ENCODE results near the gene PCBP3.

The PCBP3 gene

DNA sequence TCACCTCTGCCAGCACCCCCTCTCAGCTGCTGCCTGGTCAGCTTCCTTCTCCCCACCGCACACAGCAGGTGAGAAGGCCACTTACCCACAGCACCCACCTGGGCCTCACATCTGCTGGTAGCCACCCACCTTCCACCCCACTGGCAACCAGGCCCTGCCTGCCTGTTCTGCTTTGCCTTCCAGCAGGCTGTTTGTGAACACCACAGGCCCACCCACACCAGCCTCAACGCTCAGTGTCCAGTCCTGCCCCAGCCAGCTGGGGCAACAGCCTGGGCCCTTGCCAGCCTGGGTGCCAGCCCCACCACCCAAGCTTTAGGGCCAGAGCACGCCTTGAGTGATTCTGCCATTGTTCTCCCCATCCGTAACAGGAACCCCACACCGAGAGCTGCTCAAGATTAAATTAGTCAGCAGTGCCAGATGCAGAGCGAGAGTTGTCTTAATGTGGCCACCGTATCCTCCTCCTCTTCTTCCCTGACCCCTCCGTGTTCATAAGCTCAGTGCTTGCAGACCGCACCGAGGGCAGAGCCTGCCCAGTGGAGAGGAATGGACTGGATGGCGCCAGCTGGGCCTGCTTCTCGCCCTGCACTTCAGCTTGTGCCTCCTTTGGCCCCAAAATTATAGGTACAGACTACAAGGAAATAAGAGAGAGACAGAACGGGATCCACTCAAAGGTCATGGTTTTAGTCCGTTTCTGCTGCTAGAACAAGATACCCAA lies 217.8 kb downstream of the PCBP3 start:
- DNase-seq (ENCODE audit: low spot score): no peak

DNA sequence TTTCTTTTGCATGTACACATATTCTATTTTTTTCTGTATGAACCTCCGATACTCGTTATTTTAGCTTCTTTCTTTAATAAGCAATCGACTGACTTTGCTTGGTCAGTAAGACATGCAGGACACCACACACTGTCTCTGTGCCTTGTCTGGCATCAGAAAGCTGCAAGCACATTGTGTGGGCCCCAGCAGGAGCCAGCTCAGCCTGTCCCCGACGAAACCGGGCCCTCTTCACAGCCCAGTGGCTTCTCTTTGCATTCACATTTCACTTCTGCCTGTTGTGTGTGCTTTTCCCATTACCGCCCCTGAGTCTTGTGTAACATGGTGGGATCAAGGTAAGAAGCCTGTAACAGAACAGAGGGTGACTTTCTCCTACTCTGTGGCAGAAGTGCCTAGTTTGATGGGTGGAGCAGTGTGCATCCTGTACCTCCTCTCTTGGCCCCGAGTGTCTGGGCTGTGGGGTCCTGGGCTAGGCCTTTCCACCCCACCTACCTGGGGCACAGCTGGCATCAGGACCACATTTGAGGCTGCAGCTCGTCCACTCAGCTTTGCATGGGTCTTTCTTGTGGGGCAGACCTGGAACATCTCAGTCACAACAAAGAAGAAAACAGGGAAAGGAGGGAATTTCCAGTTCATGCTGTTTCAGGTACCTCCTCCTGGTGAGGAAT lies 219.2 kb downstream of the PCBP3 start:
- no peak for DNase-seq (ENCODE audit: low spot score)

DNA sequence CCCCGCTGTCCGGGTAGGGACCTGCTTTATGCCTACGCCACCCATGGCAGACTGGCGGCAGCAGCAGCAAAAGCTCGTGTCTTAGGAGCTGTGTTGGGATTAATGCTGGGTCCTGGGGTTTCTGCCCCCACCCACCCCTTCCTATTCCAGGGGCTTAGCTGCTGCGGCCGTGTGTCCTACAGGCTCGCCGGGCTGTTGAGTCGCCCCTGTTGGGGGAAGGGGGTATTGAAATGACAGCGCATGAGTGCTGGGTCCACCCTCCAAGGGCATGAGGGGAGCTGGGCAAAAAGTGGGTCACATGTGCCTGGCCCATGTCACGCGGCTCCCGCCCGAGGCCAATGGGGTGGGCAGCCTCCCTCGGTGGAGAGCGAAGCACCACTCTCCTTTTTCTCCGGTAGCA lies 219.7 kb downstream of the PCBP3 start:
- DNase-seq (ENCODE audit: low spot score): no peak

- DNase-seq (ENCODE audit: low spot score): no peak
Observed at GRCh38 chr21:45863751-45864150, 220.2 kb downstream of the PCBP3 start.

DNA sequence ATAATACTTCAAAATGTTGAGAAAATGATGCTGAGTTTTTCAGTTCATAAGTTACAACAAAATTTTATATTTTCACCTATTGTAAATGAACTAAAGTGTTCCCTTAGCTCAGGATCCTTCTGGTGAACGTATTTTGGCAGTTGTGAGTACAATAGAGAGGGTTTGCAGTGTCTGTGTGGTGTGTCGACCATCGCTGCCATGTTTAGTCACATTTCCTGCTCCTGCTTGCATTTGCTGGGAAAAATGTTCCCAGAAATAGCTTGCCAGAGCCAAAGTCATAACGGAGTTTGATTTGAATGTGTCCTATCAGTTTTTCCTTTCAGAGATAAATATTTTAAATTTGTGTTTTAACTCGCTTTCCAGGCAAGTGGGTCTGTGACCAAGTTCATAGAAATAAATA lies 220.9 kb downstream of the PCBP3 start:
- DNase-seq (ENCODE audit: low spot score): no peak

DNA sequence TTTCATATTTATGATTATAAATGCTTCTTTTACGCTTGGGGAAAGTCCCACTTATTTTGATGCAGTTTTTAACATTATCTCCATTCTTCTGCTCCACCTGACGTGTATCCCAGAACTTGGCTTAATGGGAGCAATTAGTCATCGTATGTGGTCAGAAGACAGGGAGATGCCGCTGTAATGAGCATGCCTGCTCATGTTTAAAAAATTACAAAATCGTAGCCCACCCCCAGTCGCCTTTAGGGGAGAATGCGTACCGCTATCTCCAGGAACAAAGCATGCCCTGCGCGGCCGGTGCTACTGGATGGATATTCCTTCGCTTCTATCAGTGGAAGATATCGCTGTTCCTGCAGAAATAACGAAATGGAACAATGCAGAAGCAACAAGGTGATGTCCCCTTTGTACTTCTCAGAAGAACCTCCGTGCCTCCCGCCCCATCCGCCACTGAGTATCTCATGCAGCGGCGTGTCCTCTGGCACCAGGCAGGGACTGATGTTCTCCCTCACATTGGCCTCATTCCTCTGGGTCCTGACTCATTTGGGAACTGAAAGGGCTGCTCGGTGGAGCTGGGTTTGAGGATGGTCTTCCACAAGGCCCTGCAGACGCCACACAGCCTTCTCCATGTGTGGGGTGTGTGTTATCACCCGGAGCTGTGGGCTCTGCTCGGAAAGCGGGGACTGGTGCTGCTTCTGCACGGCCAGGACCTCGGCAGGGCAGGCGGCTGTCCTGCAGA lies 221.7 kb downstream of the PCBP3 start:
- DNase-seq (ENCODE audit: low spot score): peak; percentile 82

- no peak for DNase-seq (ENCODE audit: low spot score)
Observed at GRCh38 chr21:45866551-45866950, 223.0 kb downstream of the PCBP3 start.

- no peak for DNase-seq (ENCODE audit: low spot score)
Observed at GRCh38 chr21:45867041-45867666, 223.6 kb downstream of the PCBP3 start.

DNA sequence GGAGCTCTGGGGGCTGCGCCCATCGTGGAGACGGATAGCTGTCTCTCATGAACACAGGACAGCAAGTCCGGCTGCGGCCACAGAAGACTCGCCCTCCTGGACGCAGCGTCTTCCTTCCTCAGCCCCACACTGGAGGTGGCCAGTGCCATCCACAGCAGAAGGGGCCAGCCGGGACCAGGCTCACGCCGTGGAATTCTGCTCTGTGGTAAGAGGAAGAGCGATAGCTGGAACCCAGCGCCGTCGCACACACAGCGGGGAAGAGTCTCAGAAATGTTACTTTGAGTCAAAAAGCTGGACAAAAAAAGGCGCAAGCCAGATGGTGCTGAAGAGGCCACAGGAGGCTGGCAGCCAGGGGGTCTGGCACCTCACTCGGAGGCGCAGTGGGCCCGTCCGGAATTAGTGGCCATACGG lies 224.2 kb downstream of the PCBP3 start:
- no peak for DNase-seq (ENCODE audit: low spot score)

DNA sequence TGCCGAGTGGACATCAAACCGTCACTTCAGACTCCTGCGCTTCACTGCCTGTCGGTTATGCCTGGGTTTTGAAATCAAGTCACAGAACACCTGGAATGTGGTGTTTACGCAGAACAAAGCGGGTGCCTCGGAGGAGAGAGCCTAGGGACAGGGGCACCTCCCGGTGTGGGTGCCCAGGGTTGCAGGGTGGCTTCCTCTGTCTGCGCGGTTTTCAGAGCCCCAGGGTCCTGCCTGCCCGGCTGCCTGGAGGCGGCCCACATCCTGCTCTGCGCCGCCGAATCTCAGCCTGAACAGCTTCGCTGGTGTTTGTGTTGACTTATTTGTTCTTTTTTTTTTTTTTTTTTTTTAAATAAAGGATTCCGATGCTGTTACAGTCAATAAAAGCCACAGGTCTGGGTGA lies 224.6 kb downstream of the PCBP3 start:
- DNase-seq (ENCODE audit: low spot score): no peak

GRCh38 chr21:45868488-45868887 lies 225.0 kb downstream of the PCBP3 start:
- no peak for DNase-seq (ENCODE audit: low spot score)

DNA sequence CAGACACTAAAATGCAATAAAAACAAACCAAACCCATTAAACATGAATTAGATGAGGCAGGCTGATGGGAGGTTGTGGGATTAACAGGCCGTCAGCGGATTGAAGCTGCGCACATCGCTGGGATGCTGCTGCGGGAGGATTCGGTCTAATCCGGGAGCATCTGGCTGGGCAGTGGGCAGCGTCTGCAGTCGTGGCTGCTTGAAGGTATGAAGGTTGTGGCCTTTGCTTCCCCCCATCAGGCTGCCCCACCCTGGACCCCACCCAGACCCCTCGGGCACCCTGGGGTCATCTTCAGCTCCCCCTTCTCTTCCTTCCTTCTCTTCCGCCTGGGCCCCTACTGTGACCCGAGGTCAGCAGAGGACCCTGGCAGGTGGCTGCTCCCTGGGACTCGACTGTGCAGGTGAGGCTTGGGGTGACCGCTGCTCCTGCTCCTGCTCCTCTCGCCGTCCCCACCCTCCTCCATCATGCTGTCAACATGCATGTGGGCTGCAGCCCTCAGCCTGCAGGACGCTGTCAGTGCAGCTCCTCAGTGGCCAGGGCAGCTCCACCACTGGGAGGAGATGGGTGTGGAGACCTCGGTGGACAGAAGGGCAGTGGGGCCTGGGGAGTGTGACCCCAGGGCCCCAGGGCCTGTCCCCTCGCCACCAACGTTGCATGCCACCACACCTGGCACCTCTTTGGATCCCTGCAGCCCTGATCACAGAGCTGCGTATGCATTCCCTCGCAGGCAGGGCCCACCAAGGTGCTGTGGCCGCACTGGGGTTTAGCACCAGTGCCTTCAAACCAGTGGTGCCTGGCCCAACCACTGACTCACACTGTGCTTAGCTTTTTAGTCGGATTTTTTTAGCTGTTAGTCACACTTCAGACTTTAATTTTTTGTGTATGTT lies 225.8 kb downstream of the PCBP3 start:
- peak; percentile 70 for DNase-seq (ENCODE audit: low spot score)

DNA sequence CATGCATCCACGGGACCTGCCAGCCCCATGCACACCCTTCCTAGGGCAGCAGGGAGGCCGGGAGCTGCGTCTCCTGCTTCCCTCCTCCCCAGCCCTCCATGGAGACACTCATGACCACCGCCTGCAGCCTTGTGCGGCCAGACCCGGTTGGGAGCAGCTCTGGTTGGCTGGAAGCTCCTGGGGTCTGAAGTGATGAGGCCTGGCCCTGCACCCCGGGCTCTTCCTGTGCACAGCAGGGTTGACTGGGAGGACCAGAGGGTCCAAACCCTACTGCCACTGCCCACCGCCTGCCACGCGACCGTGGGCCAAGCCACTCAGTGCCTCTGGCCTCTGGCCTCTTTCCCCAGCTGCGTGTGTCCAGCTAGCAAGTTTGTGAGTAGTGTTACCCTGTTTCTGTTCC lies 226.9 kb downstream of the PCBP3 start:
- no peak for DNase-seq (ENCODE audit: low spot score)

DNA sequence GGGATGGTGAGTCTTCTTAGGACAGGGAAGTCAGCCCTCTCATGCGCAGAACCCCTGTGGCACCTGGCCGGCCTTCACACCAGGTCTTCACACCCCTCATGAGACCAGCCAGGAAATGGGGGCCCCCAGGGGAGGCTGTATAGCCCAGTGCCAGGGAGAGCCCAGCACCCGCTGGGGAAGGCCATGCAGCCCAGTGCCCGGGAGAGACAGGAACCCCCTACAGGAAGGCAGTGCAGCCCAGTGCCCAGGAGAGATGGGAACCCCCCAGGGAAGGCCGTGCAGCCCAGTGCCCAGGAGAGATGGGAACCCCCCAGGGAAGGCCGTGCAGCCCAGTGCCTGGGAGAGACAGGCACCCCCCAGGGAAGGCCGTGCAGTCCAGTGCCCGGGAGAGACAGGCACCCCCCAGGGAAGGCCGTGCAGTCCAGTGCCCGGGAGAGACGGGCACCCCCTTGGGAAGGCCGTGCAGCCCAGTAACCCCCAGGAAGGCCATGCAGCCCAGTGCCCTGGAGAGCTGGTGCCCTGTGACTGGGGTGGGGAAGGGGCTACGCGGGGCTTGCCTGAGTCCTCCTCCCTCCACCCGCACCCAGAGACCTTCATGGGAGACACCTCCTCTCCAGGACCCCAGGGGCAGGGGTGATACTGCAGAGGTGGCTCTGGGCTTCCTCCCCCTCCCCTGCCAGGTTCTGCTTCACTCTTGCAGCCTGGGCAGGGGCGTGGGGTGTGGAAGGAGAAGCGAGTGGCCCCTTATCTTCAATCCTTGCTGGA lies 227.5 kb downstream of the PCBP3 start:
- no peak for DNase-seq (ENCODE audit: low spot score)

DNA sequence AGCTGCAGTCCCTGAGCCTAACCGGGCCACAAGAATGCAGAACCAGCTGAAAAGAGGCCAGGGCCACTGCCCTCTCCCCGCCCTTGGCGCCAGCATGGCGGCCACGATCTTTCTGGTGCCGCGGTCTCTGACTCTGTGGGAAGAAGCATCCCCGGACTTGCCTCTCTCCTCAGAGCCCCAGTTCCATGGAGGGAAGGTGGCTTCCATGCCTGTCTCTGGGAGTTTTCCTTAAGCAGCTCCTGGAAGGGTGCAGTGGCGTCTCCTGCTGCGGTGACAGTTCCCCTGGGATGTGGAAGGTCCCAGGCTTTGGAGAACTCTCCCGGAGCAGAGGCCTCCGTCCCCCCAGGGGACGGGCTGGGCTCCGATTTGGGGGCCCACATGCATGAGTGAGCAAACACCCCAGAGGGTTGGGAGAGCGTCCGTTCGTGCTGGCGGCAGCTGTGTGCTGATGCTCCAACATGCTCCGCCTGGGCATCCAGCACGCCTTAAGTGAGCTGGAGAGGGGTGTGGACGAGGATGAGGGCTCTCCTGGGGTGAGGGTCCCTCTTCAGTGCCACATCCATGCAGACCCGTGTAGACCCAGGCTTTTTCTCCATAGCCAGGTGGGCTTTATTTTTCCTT lies 228.2 kb downstream of the PCBP3 start:
- no peak for DNase-seq (ENCODE audit: low spot score)

GRCh38 chr21:45872471-45872870 lies 228.9 kb downstream of the PCBP3 start:
- no peak for DNase-seq (ENCODE audit: low spot score)

- DNase-seq (ENCODE audit: low spot score): no peak
Observed at GRCh38 chr21:45872902-45873301, 229.4 kb downstream of the PCBP3 start.

DNA sequence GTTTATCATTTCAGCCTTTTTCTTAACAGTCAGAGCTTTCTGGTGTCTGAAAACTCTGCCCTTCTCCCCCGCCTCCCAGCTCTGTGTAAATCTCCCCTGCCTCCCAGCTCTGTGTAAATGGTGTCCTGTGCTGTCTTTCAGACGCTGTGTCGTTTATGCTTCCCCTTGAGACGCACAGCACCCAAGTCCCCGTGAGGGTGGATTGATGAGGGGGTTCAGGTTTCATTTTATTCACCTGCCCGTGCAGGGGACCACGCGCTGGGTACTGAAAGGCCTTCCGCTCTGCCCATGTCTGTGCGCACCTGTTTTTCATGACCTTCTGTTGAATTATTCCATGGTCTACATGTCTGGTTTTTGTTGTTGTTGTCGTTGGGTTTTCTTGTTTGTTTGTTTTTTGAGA lies 229.9 kb downstream of the PCBP3 start:
- no peak for DNase-seq (ENCODE audit: low spot score)

DNA sequence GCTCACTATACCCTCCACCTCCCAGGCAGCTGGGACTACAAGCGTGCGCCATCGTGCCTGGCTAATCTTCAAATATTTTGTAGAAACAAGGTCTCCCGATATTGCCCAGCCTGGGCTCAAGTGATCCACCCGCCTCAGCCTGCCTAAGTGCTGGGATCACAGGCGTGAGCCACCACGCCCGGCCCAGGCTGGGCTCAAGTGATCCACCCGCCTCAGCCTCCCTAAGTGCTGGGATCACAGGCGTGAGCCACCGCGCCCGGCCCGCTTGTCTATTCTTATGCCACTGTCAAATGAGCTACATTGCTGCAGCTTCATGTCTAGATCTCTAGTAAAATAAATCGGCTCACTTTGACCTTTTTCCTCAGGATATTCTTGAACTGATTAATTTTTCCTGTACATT lies 230.3 kb downstream of the PCBP3 start:
- DNase-seq (ENCODE audit: low spot score): no peak

GRCh38 chr21:45874716-45875415 lies 231.3 kb downstream of the PCBP3 start:
- DNase-seq (ENCODE audit: low spot score): peak; percentile 96

Measured in AG08396 (cell line).